Cardiac muscle cell (in vitro differentiated cells and primary cell): ENCODE data around the gene ARID3A. TPM values are rescaled to one million over a fixed set of nuclear protein-coding genes. Genes with fewer than 3 reads are reported as not detected.

ENCODE experiments used
- DNase-seq, 2 donors: peaks; one replicate each; pipeline versions ENCODE4 v3.0.0 to v3.0.0-alpha.2; 2010 to 2017; ENCODE audit warnings: low read depth in 1 of 2, low spot score in 1 of 2
- H3K27ac ChIP-seq: fragments of 200-600 bp; sonication (generic); 2 replicates; pipeline ENCODE4 v1.5.1; 2016
- H3K27me3 ChIP-seq: fragments of 200-600 bp; sonication (generic); 2 replicates; pipeline ENCODE4 v1.6.0; 2016; ENCODE audit warnings: control low read depth
- H3K36me3 ChIP-seq: fragments of 200-600 bp; sonication (generic); 2 replicates; pipeline ENCODE4 v1.5.1; 2016; ENCODE audit warnings: control low read depth
- H3K4me1 ChIP-seq: fragments of 200-600 bp; sonication (generic); 2 replicates; pipeline ENCODE4 v1.8.1; 2017; ENCODE audit warnings: low read depth, mild to moderate bottlenecking, mixed run types
- H3K4me3 ChIP-seq: fragments of 200-600 bp; sonication (generic); 2 replicates; pipeline ENCODE4 v1.5.1; 2016; ENCODE audit warnings: mild to moderate bottlenecking
- H3K9me3 ChIP-seq: fragments of 200-600 bp; sonication (generic); 2 replicates; pipeline ENCODE4 v1.5.1; 2017; ENCODE audit warnings: low read depth, mild to moderate bottlenecking, control low read depth
- polyA plus RNA-seq: library from polyadenylated mRNA; unstranded; fragments of >200 nt; fragmentation: Nextera tagmentation; extraction: Ambion mirVana; gene quantifications from 2 replicates; pipeline ENCODE4 v1.2.1, GENCODE V29; 2016
- total RNA-seq: library from RNA; depleted of rRNA; stranded (reverse); fragments of >200 nt; gene quantifications from 2 replicates; pipeline ENCODE4 v1.2.3, GENCODE V29; 2016
- TF ChIP-seq, protein P1 (sequence below): IDR thresholded peaks from 2 replicates; pipeline ENCODE4 v1.5.1; 2012; ENCODE audit warnings: low read depth, mild to moderate bottlenecking, low read length

ARID3A gene
- total and polyA plus RNA-seq, 2 experiments from 2014 or later, result 39.1 to 62.3 TPM

GRCh38 chr19:947707-948539, 22.1 kb downstream of the ARID3A start:
- TF ChIP-seq, protein P1, sequence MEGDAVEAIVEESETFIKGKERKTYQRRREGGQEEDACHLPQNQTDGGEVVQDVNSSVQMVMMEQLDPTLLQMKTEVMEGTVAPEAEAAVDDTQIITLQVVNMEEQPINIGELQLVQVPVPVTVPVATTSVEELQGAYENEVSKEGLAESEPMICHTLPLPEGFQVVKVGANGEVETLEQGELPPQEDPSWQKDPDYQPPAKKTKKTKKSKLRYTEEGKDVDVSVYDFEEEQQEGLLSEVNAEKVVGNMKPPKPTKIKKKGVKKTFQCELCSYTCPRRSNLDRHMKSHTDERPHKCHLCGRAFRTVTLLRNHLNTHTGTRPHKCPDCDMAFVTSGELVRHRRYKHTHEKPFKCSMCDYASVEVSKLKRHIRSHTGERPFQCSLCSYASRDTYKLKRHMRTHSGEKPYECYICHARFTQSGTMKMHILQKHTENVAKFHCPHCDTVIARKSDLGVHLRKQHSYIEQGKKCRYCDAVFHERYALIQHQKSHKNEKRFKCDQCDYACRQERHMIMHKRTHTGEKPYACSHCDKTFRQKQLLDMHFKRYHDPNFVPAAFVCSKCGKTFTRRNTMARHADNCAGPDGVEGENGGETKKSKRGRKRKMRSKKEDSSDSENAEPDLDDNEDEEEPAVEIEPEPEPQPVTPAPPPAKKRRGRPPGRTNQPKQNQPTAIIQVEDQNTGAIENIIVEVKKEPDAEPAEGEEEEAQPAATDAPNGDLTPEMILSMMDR, result no peak
- H3K9me3 ChIP-seq, result no peaks in the 10 kb centered on the region
- H3K27ac ChIP-seq, result no peak overlapping the region
- H3K27me3 ChIP-seq, result no peaks in the 10 kb centered on the region
- H3K4me1 ChIP-seq, result peaks cover 6% of the 10 kb centered on the region
- no peak for DNase-seq
- peaks cover 7% of the 10 kb centered on the region for H3K36me3 ChIP-seq
- H3K4me3 ChIP-seq, result no peak overlapping the region

DNA sequence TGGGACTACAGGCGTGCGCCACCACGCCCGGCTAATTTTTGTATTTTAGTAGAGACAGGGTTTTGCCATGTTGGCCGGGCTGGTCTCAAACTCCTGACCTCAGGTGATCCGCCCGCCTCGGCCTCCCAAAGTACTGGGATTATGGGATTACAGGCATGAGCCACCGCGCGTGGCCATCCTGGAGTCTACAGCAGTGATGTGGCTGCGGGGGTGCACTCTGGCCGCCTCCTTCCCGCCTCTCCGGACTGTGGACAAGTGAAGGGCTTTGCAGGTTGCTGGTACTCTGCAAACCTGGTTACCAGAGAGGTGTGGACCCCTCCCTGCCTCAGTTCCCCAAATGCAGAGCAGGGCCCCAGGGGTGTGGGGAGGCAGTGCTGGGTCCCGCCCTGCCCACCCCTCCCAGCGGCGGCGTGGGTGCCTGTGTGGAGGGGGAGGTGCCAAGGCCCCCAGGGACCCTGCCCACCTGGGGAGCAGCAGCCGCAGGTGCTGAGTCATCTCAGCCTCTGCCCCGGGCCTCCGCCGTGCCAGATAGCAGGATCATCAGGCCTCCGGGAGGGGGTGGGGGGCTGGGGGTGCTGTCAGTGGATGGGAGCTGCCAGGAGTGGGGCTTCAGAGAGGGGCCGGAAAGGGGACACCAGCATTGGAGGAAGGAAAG, 23.1 kb downstream of the ARID3A start:
- DNase-seq, result no peak
- TF ChIP-seq, protein P1, result no peak
- Histone ChIP-seq H3K27me3 (no peaks in the 10 kb centered on the region), H3K4me3 (no peak overlapping the region), H3K36me3 (peaks cover 3% of the 10 kb centered on the region), H3K4me1 (peaks cover 17% of the 10 kb centered on the region), H3K9me3 (no peaks in the 10 kb centered on the region), H3K27ac (no peak overlapping the region)

DNA sequence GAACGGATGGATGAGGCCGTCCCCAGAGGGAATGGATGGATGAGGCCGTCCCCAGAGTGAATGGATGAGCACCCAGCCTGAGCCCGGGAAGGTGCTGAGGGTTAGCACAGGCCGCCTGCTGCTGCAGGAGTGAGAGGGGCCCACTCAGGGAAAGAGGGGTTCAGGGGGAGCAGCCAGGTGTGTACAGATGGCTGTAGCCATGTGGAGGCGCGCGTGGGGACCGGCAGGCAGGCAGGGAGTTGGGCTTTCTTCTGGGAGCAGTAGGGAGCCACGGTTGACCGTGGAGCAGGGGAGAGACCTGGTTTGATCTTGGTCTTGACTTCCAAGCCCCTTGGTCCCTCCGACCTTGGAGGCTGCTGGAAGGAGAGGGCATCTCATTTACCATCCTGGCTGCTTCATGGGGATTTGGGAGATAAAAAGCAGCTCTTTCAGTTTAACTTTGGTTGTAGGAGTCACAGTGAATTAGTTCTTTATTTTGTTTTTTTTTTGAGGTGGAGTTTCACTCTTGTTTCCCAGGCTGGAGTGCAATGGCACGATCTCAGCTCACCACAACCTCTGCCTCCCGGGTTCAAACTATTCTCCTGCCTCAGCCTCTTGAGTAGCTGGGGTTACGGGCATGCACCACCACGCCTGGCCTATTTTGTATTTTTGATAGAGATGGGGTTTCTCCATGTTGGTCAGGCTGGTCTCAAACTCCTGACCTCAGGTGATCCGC, 24.7 kb downstream of the ARID3A start:
- Histone ChIP-seq H3K9me3 (no peaks in the 10 kb centered on the region), H3K4me1 (peaks cover 30% of the 10 kb centered on the region), H3K4me3 (no peak overlapping the region), H3K27me3 (no peaks in the 10 kb centered on the region), H3K27ac (peak overlapping the region; percentile 26), H3K36me3 (peaks cover 3% of the 10 kb centered on the region)
- TF ChIP-seq, protein P1, result no peak
- no peak for DNase-seq

GRCh38 chr19:952049-952679, 26.3 kb downstream of the ARID3A start:
- no peak overlapping the region for H3K4me3 ChIP-seq
- peaks cover 3% of the 10 kb centered on the region for H3K36me3 ChIP-seq
- peak overlapping the region; percentile 91 for H3K27ac ChIP-seq
- H3K9me3 ChIP-seq, result no peaks in the 10 kb centered on the region
- no peaks in the 10 kb centered on the region for H3K27me3 ChIP-seq
- TF ChIP-seq, protein P1, result no peak
- H3K4me1 ChIP-seq, result peaks cover 41% of the 10 kb centered on the region
- peak in 1 of 2 donors; percentile 6 for DNase-seq

DNA sequence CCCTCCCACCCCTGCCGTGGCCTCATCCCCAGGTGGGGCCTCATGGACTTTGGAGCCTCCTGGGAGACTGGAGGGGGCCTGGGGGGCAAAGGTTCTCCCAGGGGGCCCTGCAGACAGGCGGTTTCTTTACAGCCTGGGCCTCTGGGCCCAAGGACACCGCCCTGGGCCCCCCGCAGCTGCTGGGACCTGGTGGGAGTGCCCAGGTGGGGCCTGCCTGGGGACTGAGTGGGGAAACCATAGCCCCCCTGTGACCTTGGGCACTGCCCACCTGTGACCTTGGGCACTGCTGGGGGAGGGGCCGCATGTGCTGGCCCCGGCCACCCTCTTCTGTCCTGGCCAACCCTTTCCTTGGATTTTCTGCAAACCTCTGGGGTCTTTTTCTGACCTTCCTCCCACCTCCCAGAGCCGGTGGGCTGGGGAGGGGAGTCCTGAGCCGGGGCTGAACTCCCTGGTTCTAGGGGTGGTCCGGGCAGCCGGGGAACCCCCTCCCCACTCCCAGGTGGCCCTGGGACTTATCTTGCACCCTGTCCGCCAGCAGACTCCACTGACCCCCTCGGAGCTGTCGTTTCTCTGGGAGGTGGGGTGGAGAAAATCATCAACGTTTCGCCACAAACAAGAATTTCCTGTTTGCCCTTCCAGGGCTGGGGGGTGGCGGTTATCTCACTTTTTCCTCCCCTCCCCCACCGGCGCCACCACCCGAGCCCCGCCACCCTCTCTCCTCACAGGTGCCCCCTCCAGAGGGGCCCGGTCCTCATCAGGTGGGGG, 27.0 kb downstream of the ARID3A start:
- H3K4me1 ChIP-seq, result peaks cover 41% of the 10 kb centered on the region
- H3K27ac ChIP-seq, result peak overlapping the region; percentile 91
- TF ChIP-seq, protein P1, result no peak
- peaks cover 3% of the 10 kb centered on the region for H3K36me3 ChIP-seq
- H3K4me3 ChIP-seq, result peak overlapping the region; percentile 6
- no peaks in the 10 kb centered on the region for H3K27me3 ChIP-seq
- H3K9me3 ChIP-seq, result no peaks in the 10 kb centered on the region
- DNase-seq, result peak in 1 of 2 donors; percentile 59
